ENCODE measurements around the gene SMAD3. TPM values are rescaled to one million over a fixed set of nuclear protein-coding genes. Genes with fewer than 3 reads are reported as not detected.

Gene SMAD3
- total RNA-seq, 2 donors from 2014 or later: 19.7 to 52.4 TPM

- no peak for ATAC-seq
- no peak for DNase-seq
- Histone ChIP-seq H3K36me3 (replicated peaks in 1 of 2; ENCODE audit: insufficient read depth in 1 of 2, low read depth in 2 of 2) (peaks cover 0 to 2% of the 10 kb centered on the region in 2 donors), H3K9me3 (no peaks in the 10 kb centered on the region), H3K27ac (no peak overlapping the region), H3K27me3 (no peaks in the 10 kb centered on the region), H3K4me3 (no peak overlapping the region), H3K4me1 (no peaks in the 10 kb centered on the region)
- TF ChIP-seq POLR2A (IDR thresholded peaks at IDR 0.05) (no peak), CTCF (IDR thresholded peaks at IDR 0.05) (no peak)
- intact Hi-C loops (cut with DNase I): no loop called here
- 95 to 99% methylated on average over 2 of the region's 2 CpGs for WGBS, 2 donors
These were observed 159.9 kb downstream of the SMAD3 start for GRCh38 chr15:67225336-67225735.

GRCh38 chr15:67227431-67227830 lies 162.0 kb downstream of the SMAD3 start:
- H3K36me3 ChIP-seq (replicated peaks in 1 of 2; ENCODE audit: insufficient read depth in 1 of 2, low read depth in 2 of 2): peaks cover 0 to 4% of the 10 kb centered on the region in 2 donors
- ATAC-seq: no peak
- intact Hi-C loops (cut with DNase I): no loop called here
- no peak overlapping the region for H3K27ac ChIP-seq
- 100% methylated on average over 1 of the region's 1 CpG for WGBS, 2 donors
- no peak overlapping the region for H3K4me3 ChIP-seq
- H3K4me1 ChIP-seq: peaks cover 4% of the 10 kb centered on the region
- H3K27me3 ChIP-seq: no peaks in the 10 kb centered on the region
- TF ChIP-seq CTCF (IDR thresholded peaks at IDR 0.05): no peak
- TF ChIP-seq POLR2A (IDR thresholded peaks at IDR 0.05): no peak
- H3K9me3 ChIP-seq: no peaks in the 10 kb centered on the region
- no peak for DNase-seq

GRCh38 chr15:67227846-67228245 lies 162.4 kb downstream of the SMAD3 start:
- H3K27ac ChIP-seq: no peak overlapping the region
- H3K4me3 ChIP-seq: no peak overlapping the region
- H3K27me3 ChIP-seq: no peaks in the 10 kb centered on the region
- WGBS, 2 donors: 92 to 93% methylated on average over 1 of the region's 1 CpG
- H3K36me3 ChIP-seq (replicated peaks in 1 of 2; ENCODE audit: insufficient read depth in 1 of 2, low read depth in 2 of 2): peaks cover 0 to 4% of the 10 kb centered on the region in 2 donors
- DNase-seq (no peak), ATAC-seq (no peak)
- H3K9me3 ChIP-seq: no peaks in the 10 kb centered on the region
- peaks cover 8% of the 10 kb centered on the region for H3K4me1 ChIP-seq
- TF ChIP-seq CTCF (IDR thresholded peaks at IDR 0.05): no peak
- TF ChIP-seq POLR2A (IDR thresholded peaks at IDR 0.05): no peak
- intact Hi-C loops (cut with DNase I): no loop called here

GRCh38 chr15:67228286-67228685 lies 162.9 kb downstream of the SMAD3 start:
- DNase-seq: no peak
- Histone ChIP-seq H3K27me3 (no peaks in the 10 kb centered on the region), H3K27ac (no peak overlapping the region), H3K4me1 (peaks cover 8% of the 10 kb centered on the region), H3K4me3 (no peak overlapping the region), H3K36me3 (replicated peaks in 1 of 2; ENCODE audit: insufficient read depth in 1 of 2, low read depth in 2 of 2) (peaks cover 0 to 4% of the 10 kb centered on the region in 2 donors), H3K9me3 (no peaks in the 10 kb centered on the region)
- TF ChIP-seq CTCF (IDR thresholded peaks at IDR 0.05) (no peak), POLR2A (IDR thresholded peaks at IDR 0.05) (no peak)
- ATAC-seq: no peak
- 61 to 78% methylated on average over 1 of the region's 1 CpG for WGBS, 2 donors
- intact Hi-C loops (cut with DNase I): no loop called here

GRCh38 chr15:67230504-67230903 lies 165.1 kb downstream of the SMAD3 start:
- DNase-seq: no peak
- H3K36me3 ChIP-seq (replicated peaks in 1 of 2; ENCODE audit: insufficient read depth in 1 of 2, low read depth in 2 of 2): peaks cover 0 to 4% of the 10 kb centered on the region in 2 donors
- no peak for ATAC-seq
- H3K27me3 ChIP-seq: no peaks in the 10 kb centered on the region
- WGBS, 2 donors: 85 to 100% methylated on average over 2 of the region's 2 CpGs
- TF ChIP-seq POLR2A (IDR thresholded peaks at IDR 0.05) (no peak), CTCF (IDR thresholded peaks at IDR 0.05) (no peak)
- no peaks in the 10 kb centered on the region for H3K9me3 ChIP-seq
- H3K4me3 ChIP-seq: no peak overlapping the region
- H3K4me1 ChIP-seq: peaks cover 8% of the 10 kb centered on the region
- intact Hi-C loops (cut with DNase I): no loop called here
- H3K27ac ChIP-seq: no peak overlapping the region

All from body of pancreas (tissue), 4 donors.